Upper lobe of left lung (tissue), 6 donors: ENCODE measurements around the gene ELFN2. TPM values are rescaled to one million over a fixed set of nuclear protein-coding genes. Genes with fewer than 3 reads are reported as not detected.
A peak's percentile ranks its signal among the peaks of the same experiment; 100 is the strongest.

Experiments used
- ATAC-seq, 2 donors: fragments of 200-7000 bp; cut with Tn5 transposase; one replicate each; pipeline ENCODE4 v1.9.1; 2022; ENCODE audit warnings: mild to moderate bottlenecking in 2 of 2, moderate library complexity in 2 of 2; ENCODE audit not compliant: low FRiP score in 2 of 2
- DNase-seq, 2 donors: peaks; one replicate each; pipeline ENCODE4 v3.0.0-alpha.2; 2019 to 2020
- H3K27ac ChIP-seq, 4 donors: fragments of 200-600 bp; sonication (generic); one replicate each; pipeline ENCODE4 v1.5.1; 2016 to 2019
- H3K27me3 ChIP-seq, 4 donors: fragments of 200-600 bp; sonication (generic); one replicate each; pipeline ENCODE4 v1.5.1; 2017 to 2019
- H3K36me3 ChIP-seq, 4 donors: fragments of 200-600 bp; sonication (generic); one replicate each; pipeline ENCODE4 v1.5.1; 2016 to 2019
- H3K4me1 ChIP-seq, 4 donors: fragments of 200-600 bp; sonication (generic); one replicate each; pipeline ENCODE4 v1.5.1; 2018 to 2019
- H3K4me3 ChIP-seq, 4 donors: fragments of 200-600 bp; sonication (generic); one replicate each; pipeline ENCODE4 v1.5.1; 2017 to 2019; ENCODE audit warnings: mild to moderate bottlenecking in 2 of 4, moderate library complexity in 1 of 4
- H3K9me3 ChIP-seq, 4 donors: fragments of 200-600 bp; sonication (generic); one replicate each; pipeline ENCODE4 v1.5.1; 2018 to 2019
- CTCF ChIP-seq, 6 experiments: fragments of 450-650 bp in 4 of 6; fragments of 200-600 bp in 2 of 6; sonication (generic) in 2 of 6; IDR thresholded peaks; one replicate each; pipeline ENCODE4 v1.5.1; 2016 to 2019; ENCODE audit warnings: antibody characterized with exemption in 6 of 6
- EP300 ChIP-seq, 4 donors: sonication (generic); formaldehyde crosslinking; IDR thresholded peaks; one replicate each; pipeline ENCODE4 v1.5.1; 2017; ENCODE audit warnings: antibody characterized with exemption in 4 of 4, control low read depth in 2 of 4
- POLR2A ChIP-seq, 4 donors: fragments of 450-650 bp; IDR thresholded peaks; one replicate each; pipeline ENCODE4 v1.5.1; 2016 to 2017; ENCODE audit warnings: antibody characterized with exemption in 4 of 4, mild to moderate bottlenecking in 2 of 4
- POLR2AphosphoS5 ChIP-seq, 2 donors: sonication (generic); formaldehyde crosslinking; IDR thresholded peaks; one replicate each; pipeline ENCODE4 v1.5.1; 2017; ENCODE audit warnings: antibody characterized with exemption in 2 of 2
- WGBS, 2 donors: methylation state at CpG; one replicate each; pipeline ENCODE4 v1.1.5; 2017 to 2018; 5-methylcytosine and 5-hydroxymethylcytosine counted together
- total RNA-seq, 6 donors: library from RNA; depleted of rRNA in 4 of 6; stranded (reverse); fragments of >200 nt in 4 of 6; gene quantifications; one replicate each; pipeline versions ENCODE4 v1.1.0 to v1.2.1, GENCODE V29; 2016 to 2021
- donor health status: DM: no; HTN: no; CAD: no; lungs with moderate emphysema.
- donor health status: DM: no; HTN: yes; CAD: no; lungs with severe emphysema.

Gene ELFN2
- total RNA-seq, 6 donors from 2014 or later, result 0.37 to 9.1 (median 4.5) TPM

- Histone ChIP-seq H3K36me3 (no peaks in the 10 kb centered on the region), H3K27ac (no peak overlapping the region), H3K4me1 (peaks cover 7 to 13% (median 10%) of the 10 kb centered on the region in 4 donors), H3K9me3 (no peaks in the 10 kb centered on the region), H3K4me3 (no peak overlapping the region), H3K27me3 (peaks cover 0 to 24% (median 9%) of the 10 kb centered on the region in 4 donors)
- no peak for ATAC-seq
- DNase-seq, result no peak
- 83 to 87% methylated on average over 8 of the region's 8 CpGs for WGBS, 2 donors
- TF ChIP-seq CTCF (IDR thresholded peaks at IDR 0.05) (no peak), POLR2AphosphoS5 (IDR thresholded peaks at IDR 0.05) (no peak), EP300 (IDR thresholded peaks at IDR 0.05) (no peak), POLR2A (IDR thresholded peaks at IDR 0.05) (no peak)
Measured at GRCh38 chr22:37328017-37328416, 99.3 kb downstream of the ELFN2 start.

- Histone ChIP-seq H3K4me3 (no peak overlapping the region), H3K27me3 (peaks cover 0 to 16% (median 6%) of the 10 kb centered on the region in 4 donors), H3K36me3 (no peaks in the 10 kb centered on the region), H3K4me1 (peaks cover 7 to 13% (median 10%) of the 10 kb centered on the region in 4 donors), H3K27ac (peak overlapping the region in 1 of 4 donors; percentile 30), H3K9me3 (no peaks in the 10 kb centered on the region)
- peak in 1 of 2 donors; percentile 84 for DNase-seq
- no peak for TF ChIP-seq POLR2A (IDR thresholded peaks at IDR 0.05)
- ATAC-seq, result peak in 1 of 2 donors; percentile 37
- 41 to 52% methylated on average over 7 of the region's 7 CpGs for WGBS, 2 donors
Measured at GRCh38 chr22:37326726-37327125, 100.6 kb downstream of the ELFN2 start.

- TF ChIP-seq POLR2A (IDR thresholded peaks at IDR 0.05), result no peak
- H3K4me3 ChIP-seq, result no peak overlapping the region
- DNase-seq (no peak), ATAC-seq (no peak)
- peaks cover 7 to 17% (median 9%) of the 10 kb centered on the region in 4 donors for H3K4me1 ChIP-seq
- no peak overlapping the region for H3K27ac ChIP-seq
- no peaks in the 10 kb centered on the region for H3K9me3 ChIP-seq
- H3K36me3 ChIP-seq, result no peaks in the 10 kb centered on the region
- peaks cover 0 to 16% (median 6%) of the 10 kb centered on the region in 4 donors for H3K27me3 ChIP-seq
- 10 to 26% methylated on average over 4 to 20 of the region's 21 CpGs for WGBS, 2 donors
Measured at GRCh38 chr22:37325039-37325395, 102.3 kb downstream of the ELFN2 start.

- WGBS, 2 donors, result 19 to 40% methylated on average over 15 to 30 of the region's 51 CpGs
- Histone ChIP-seq H3K27ac (no peak overlapping the region), H3K27me3 (peaks cover 0 to 16% (median 6%) of the 10 kb centered on the region in 4 donors), H3K9me3 (no peaks in the 10 kb centered on the region), H3K4me3 (no peak overlapping the region), H3K4me1 (peaks cover 7 to 17% (median 9%) of the 10 kb centered on the region in 4 donors), H3K36me3 (no peaks in the 10 kb centered on the region)
- no peak for TF ChIP-seq POLR2A (IDR thresholded peaks at IDR 0.05)
- no peak for TF ChIP-seq EP300 (IDR thresholded peaks at IDR 0.05)
- TF ChIP-seq POLR2AphosphoS5 (IDR thresholded peaks at IDR 0.05), result no peak
- no peak for TF ChIP-seq CTCF (IDR thresholded peaks at IDR 0.05)
- ATAC-seq, result no peak
- DNase-seq, result peak in 1 of 2 donors; percentile 81
Measured at GRCh38 chr22:37324340-37325038, 102.8 kb downstream of the ELFN2 start.

GRCh38 chr22:37320726-37321677 is 106.3 kb downstream of the ELFN2 start:
- ATAC-seq, result no peak
- no peak for DNase-seq
- Histone ChIP-seq H3K4me1 (peaks cover 7 to 19% (median 10%) of the 10 kb centered on the region in 4 donors), H3K9me3 (no peaks in the 10 kb centered on the region), H3K27me3 (peaks cover 0 to 16% (median 6%) of the 10 kb centered on the region in 4 donors), H3K27ac (no peak overlapping the region), H3K36me3 (no peaks in the 10 kb centered on the region), H3K4me3 (no peak overlapping the region)
- WGBS, 2 donors, result 67 to 68% methylated on average over 14 to 16 of the region's 16 CpGs
- TF ChIP-seq EP300 (IDR thresholded peaks at IDR 0.05) (no peak), POLR2A (IDR thresholded peaks at IDR 0.05) (no peak), POLR2AphosphoS5 (IDR thresholded peaks at IDR 0.05) (no peak), CTCF (IDR thresholded peaks at IDR 0.05) (no peak)
